Sigmoid colon (tissue), 3 donors: ENCODE measurements around the gene SYT8.
"Not testable (repeated sequence)": the region's sequence is repeated elsewhere in the genome, so short reads cannot be mapped to it uniquely, and the experiment has no call there.

ENCODE experiments used
- POLR2A ChIP-seq, 2 donors: fragments of 450-650 bp; IDR thresholded peaks; one replicate each; pipeline ENCODE4 v1.6.1; 2016; ENCODE audit warnings: antibody characterized with exemption in 2 of 2, mild to moderate bottlenecking in 2 of 2, moderate library complexity in 2 of 2
- TF ChIP-seq, protein P1 (sequence below), 4 experiments: fragments of 450-650 bp in 3 of 4; fragments of 200-600 bp in 1 of 4; IDR thresholded peaks; one replicate each; pipeline ENCODE4 v1.5.1; 2016 to 2019; ENCODE audit warnings: antibody characterized with exemption in 4 of 4, mild to moderate bottlenecking in 3 of 4, moderate library complexity in 2 of 4

DNA sequence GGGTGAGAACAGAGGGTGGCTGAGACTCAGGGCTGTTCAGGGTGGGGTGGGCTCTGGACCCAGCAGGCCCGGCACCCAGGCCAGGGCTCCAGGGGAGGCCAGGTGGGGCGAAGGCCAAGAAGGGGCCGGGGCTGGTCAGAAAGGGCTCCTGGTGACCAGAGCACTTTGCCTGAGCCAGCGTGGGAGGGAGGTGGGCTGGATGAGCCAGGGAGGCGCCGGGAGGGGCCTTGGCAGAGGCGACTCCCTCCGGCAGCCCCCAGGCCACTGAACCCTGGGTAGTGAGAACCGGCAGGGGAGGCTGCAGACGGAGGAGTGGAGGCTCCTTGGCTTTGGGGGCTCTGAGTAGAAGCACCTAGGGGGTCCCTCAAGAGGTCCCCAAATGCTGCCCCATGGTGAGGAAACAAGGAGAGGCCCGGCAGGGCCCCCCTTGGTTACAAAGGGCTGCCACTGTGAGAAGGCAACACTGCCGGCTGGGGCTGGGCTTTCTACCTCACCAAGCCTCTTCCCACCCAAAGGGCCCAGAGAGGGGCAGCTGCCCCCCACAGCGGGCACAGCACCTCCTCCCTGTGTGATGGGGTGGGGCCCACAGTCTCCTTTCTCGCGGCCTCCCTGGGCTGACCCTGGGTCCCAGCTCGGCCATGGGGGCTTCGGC lies 39.8 kb downstream of the SYT8 start:
- TF ChIP-seq, protein P1, sequence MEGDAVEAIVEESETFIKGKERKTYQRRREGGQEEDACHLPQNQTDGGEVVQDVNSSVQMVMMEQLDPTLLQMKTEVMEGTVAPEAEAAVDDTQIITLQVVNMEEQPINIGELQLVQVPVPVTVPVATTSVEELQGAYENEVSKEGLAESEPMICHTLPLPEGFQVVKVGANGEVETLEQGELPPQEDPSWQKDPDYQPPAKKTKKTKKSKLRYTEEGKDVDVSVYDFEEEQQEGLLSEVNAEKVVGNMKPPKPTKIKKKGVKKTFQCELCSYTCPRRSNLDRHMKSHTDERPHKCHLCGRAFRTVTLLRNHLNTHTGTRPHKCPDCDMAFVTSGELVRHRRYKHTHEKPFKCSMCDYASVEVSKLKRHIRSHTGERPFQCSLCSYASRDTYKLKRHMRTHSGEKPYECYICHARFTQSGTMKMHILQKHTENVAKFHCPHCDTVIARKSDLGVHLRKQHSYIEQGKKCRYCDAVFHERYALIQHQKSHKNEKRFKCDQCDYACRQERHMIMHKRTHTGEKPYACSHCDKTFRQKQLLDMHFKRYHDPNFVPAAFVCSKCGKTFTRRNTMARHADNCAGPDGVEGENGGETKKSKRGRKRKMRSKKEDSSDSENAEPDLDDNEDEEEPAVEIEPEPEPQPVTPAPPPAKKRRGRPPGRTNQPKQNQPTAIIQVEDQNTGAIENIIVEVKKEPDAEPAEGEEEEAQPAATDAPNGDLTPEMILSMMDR (IDR thresholded peaks at IDR 0.05), result not testable (repeated sequence)
- TF ChIP-seq POLR2A (IDR thresholded peaks at IDR 0.05), result not testable (repeated sequence)
